ENCODE measurements around the gene ATP6V1E1. TPM values are rescaled to one million over a fixed set of nuclear protein-coding genes. Genes with fewer than 3 reads are reported as not detected.

Gene ATP6V1E1
- total and polyA plus RNA-seq, 9 of the 15 experiments (the other 6 are each of a cell fraction or from before 2014, with no cell fraction given) = 122 to 249 (median 179) TPM

DNA sequence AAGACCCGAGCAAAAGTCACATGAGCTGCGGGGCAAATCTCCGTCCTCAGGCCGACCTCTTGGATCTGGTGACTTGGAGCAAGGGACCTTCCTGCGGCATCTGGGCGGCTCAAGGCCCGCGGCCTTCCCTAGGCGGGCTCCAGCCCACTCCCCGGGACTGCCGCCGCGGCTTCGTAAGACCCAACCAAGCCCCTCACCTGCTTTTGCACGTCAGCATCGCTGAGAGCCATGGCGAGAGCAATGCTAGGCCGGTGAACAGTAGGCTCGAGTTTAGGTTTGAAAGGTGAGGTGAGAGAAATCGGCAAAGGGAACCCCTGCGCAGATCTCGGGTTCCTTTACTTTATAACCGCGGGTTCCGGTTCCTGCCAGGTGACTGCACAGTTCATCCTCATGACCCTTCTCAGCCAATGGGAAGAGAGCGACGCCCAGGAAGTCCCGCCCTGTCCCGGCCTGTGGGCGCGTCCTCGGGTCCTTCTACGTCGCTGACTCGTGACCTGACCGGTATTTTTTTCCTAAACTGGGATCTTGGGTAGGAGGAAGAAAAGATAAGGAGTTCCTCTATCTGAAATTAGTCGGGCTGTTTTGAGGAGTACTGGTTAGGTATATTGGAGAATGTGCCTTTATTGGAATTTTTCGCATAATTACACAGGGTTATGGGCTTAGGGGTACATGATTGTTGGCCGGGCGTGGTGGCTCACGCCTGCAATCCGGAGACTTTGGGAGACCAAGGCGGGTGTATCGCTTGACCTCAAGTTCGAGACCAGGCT is at the start of gene ATP6V1E1 (continued):
- TF ChIP-seq, protein P1, sequence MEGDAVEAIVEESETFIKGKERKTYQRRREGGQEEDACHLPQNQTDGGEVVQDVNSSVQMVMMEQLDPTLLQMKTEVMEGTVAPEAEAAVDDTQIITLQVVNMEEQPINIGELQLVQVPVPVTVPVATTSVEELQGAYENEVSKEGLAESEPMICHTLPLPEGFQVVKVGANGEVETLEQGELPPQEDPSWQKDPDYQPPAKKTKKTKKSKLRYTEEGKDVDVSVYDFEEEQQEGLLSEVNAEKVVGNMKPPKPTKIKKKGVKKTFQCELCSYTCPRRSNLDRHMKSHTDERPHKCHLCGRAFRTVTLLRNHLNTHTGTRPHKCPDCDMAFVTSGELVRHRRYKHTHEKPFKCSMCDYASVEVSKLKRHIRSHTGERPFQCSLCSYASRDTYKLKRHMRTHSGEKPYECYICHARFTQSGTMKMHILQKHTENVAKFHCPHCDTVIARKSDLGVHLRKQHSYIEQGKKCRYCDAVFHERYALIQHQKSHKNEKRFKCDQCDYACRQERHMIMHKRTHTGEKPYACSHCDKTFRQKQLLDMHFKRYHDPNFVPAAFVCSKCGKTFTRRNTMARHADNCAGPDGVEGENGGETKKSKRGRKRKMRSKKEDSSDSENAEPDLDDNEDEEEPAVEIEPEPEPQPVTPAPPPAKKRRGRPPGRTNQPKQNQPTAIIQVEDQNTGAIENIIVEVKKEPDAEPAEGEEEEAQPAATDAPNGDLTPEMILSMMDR (IDR thresholded peaks at IDR 0.05 in 2 of 3, conservative IDR thresholded peaks at IDR 0.05 in 1 of 3; ENCODE audit: insufficient read depth in 2 of 3, low read depth in 1 of 3, low read length in 3 of 3) = no peak
- TF ChIP-seq, protein P2, sequence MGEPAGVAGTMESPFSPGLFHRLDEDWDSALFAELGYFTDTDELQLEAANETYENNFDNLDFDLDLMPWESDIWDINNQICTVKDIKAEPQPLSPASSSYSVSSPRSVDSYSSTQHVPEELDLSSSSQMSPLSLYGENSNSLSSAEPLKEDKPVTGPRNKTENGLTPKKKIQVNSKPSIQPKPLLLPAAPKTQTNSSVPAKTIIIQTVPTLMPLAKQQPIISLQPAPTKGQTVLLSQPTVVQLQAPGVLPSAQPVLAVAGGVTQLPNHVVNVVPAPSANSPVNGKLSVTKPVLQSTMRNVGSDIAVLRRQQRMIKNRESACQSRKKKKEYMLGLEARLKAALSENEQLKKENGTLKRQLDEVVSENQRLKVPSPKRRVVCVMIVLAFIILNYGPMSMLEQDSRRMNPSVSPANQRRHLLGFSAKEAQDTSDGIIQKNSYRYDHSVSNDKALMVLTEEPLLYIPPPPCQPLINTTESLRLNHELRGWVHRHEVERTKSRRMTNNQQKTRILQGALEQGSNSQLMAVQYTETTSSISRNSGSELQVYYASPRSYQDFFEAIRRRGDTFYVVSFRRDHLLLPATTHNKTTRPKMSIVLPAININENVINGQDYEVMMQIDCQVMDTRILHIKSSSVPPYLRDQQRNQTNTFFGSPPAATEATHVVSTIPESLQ (CRISPR knock-in tag; IDR thresholded peaks at IDR 0.05) = no peak; the same call in 1 of the 2 replicates
- TF ChIP-seq PHB (CRISPR knock-in tag; IDR thresholded peaks at IDR 0.05) (0 out of 2 replicates have a peak, but pooled peaks have one; percentile 74), ZNF717 (CRISPR knock-in tag; IDR thresholded peaks at IDR 0.05) (no peak)
- TF ChIP-seq, protein P3, sequence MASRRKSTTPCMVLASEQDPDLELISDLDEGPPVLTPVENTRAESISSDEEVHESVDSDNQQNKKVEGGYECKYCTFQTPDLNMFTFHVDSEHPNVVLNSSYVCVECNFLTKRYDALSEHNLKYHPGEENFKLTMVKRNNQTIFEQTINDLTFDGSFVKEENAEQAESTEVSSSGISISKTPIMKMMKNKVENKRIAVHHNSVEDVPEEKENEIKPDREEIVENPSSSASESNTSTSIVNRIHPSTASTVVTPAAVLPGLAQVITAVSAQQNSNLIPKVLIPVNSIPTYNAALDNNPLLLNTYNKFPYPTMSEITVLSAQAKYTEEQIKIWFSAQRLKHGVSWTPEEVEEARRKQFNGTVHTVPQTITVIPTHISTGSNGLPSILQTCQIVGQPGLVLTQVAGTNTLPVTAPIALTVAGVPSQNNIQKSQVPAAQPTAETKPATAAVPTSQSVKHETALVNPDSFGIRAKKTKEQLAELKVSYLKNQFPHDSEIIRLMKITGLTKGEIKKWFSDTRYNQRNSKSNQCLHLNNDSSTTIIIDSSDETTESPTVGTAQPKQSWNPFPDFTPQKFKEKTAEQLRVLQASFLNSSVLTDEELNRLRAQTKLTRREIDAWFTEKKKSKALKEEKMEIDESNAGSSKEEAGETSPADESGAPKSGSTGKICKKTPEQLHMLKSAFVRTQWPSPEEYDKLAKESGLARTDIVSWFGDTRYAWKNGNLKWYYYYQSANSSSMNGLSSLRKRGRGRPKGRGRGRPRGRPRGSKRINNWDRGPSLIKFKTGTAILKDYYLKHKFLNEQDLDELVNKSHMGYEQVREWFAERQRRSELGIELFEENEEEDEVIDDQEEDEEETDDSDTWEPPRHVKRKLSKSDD (conservative IDR thresholded peaks at IDR 0.05; ENCODE audit: low read length) = no peak
- TF ChIP-seq, protein P4, sequence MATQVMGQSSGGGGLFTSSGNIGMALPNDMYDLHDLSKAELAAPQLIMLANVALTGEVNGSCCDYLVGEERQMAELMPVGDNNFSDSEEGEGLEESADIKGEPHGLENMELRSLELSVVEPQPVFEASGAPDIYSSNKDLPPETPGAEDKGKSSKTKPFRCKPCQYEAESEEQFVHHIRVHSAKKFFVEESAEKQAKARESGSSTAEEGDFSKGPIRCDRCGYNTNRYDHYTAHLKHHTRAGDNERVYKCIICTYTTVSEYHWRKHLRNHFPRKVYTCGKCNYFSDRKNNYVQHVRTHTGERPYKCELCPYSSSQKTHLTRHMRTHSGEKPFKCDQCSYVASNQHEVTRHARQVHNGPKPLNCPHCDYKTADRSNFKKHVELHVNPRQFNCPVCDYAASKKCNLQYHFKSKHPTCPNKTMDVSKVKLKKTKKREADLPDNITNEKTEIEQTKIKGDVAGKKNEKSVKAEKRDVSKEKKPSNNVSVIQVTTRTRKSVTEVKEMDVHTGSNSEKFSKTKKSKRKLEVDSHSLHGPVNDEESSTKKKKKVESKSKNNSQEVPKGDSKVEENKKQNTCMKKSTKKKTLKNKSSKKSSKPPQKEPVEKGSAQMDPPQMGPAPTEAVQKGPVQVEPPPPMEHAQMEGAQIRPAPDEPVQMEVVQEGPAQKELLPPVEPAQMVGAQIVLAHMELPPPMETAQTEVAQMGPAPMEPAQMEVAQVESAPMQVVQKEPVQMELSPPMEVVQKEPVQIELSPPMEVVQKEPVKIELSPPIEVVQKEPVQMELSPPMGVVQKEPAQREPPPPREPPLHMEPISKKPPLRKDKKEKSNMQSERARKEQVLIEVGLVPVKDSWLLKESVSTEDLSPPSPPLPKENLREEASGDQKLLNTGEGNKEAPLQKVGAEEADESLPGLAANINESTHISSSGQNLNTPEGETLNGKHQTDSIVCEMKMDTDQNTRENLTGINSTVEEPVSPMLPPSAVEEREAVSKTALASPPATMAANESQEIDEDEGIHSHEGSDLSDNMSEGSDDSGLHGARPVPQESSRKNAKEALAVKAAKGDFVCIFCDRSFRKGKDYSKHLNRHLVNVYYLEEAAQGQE (IDR thresholded peaks at IDR 0.05; ENCODE audit: borderline replicate concordance) = peak; percentile 93
- TF ChIP-seq, protein P4 (CRISPR knock-in tag; IDR thresholded peaks at IDR 0.05; ENCODE audit: low read depth) = peak; percentile 68; the same call in 1 of the 2 replicates
- TF ChIP-seq, protein P5, sequence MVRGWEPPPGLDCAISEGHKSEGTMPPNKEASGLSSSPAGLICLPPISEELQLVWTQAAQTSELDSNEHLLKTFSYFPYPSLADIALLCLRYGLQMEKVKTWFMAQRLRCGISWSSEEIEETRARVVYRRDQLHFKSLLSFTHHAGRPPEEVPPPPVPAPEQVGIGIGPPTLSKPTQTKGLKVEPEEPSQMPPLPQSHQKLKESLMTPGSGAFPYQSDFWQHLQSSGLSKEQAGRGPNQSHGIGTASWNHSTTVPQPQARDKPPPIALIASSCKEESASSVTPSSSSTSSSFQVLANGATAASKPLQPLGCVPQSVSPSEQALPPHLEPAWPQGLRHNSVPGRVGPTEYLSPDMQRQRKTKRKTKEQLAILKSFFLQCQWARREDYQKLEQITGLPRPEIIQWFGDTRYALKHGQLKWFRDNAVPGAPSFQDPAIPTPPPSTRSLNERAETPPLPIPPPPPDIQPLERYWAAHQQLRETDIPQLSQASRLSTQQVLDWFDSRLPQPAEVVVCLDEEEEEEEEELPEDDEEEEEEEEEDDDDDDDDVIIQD (CRISPR knock-in tag; IDR thresholded peaks at IDR 0.05) = no peak
